ENCODE results near the gene ULBP3.
A peak's percentile ranks its signal among the peaks of the same experiment; 100 is the strongest.
"Not testable (repeated sequence)": the region's sequence is repeated elsewhere in the genome, so short reads cannot be mapped to it uniquely, and the experiment has no call there.

ULBP3 gene

GRCh38 chr6:150038202-150039062 is 30.5 kb downstream of the ULBP3 start:
- DNase-seq, result no peak

- no peak for DNase-seq
Measured at GRCh38 chr6:150037526-150038201, 31.3 kb downstream of the ULBP3 start.

- no peak for DNase-seq
Measured at GRCh38 chr6:150036081-150036480, 32.8 kb downstream of the ULBP3 start.

- no peak for DNase-seq
Measured at GRCh38 chr6:150033207-150033771, 35.6 kb downstream of the ULBP3 start.

- DNase-seq, result no peak
Measured at GRCh38 chr6:150032598-150032997, 36.3 kb downstream of the ULBP3 start.

GRCh38 chr6:150030611-150031010 is 38.3 kb downstream of the ULBP3 start:
- DNase-seq, result no peak

GRCh38 chr6:150029749-150030148 is 39.2 kb downstream of the ULBP3 start:
- no peak for DNase-seq

GRCh38 chr6:150029276-150029675 is 39.6 kb downstream of the ULBP3 start:
- DNase-seq, result no peak

GRCh38 chr6:150028799-150029198 is 40.1 kb downstream of the ULBP3 start:
- no peak for DNase-seq

GRCh38 chr6:150027806-150028565 is 40.9 kb downstream of the ULBP3 start:
- no peak for DNase-seq

- DNase-seq, result no peak
Measured at GRCh38 chr6:150026976-150027805, 41.7 kb downstream of the ULBP3 start.

- DNase-seq, result no peak
Measured at GRCh38 chr6:150025201-150025917, 43.6 kb downstream of the ULBP3 start, which contains the start of gene RAET1L. Gene RAET1L (minus strand): TSS chr6:150025532. CDS start chr6:150025471, 61 bp downstream.

GRCh38 chr6:150024646-150025155 is 44.2 kb downstream of the ULBP3 start:
- DNase-seq, result no peak

GRCh38 chr6:150024021-150024420 is 44.9 kb downstream of the ULBP3 start:
- not testable (repeated sequence) for DNase-seq

- DNase-seq, result not testable (repeated sequence)
Measured at GRCh38 chr6:150021870-150022269, 47.1 kb downstream of the ULBP3 start.

GRCh38 chr6:150018846-150019580 is 49.9 kb downstream of the ULBP3 start:
- no peak for DNase-seq

GRCh38 chr6:150017186-150017521 is 51.8 kb downstream of the ULBP3 start:
- not testable (repeated sequence) for DNase-seq

GRCh38 chr6:150016324-150017185 is 52.4 kb downstream of the ULBP3 start:
- DNase-seq, result peak; percentile 21

GRCh38 chr6:150015281-150016001 is 53.5 kb downstream of the ULBP3 start:
- not testable (repeated sequence) for DNase-seq
